HG03342 (cell line): Measurements from ENCODE around the gene FKBP5.
"Not testable (repeated sequence)": the region's sequence is repeated elsewhere in the genome, so short reads cannot be mapped to it uniquely, and the experiment has no call there.

Source experiments
- ATAC-seq: cut with Tn5 transposase; IDR thresholded peaks from one replicate; pipeline ENCODE4 v1.9.1; 2021; ENCODE audit warnings: mild to moderate bottlenecking, moderate library complexity; ENCODE audit not compliant: unreplicated experiment

FKBP5 gene

DNA sequence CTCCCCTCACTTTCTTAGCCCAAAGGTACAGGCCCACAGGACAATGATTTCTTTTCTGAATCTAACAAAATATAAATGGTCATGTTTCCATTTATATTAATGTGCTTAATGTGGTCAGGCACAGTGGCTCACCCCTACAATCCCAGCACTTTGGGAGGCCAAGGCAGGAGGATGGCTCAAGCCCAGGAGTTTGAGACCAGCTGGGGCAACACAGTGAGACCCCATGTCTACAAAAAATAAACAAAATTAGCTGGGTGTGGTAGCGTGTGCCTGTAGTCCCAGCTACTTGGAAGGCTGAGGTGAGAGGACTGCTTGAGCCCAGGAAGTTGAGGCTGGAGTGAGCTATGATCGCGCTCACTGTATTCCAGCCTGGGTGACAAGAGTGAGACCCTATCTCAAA is 98.8 kb downstream of the FKBP5 start:
- ATAC-seq, result no peak

DNA sequence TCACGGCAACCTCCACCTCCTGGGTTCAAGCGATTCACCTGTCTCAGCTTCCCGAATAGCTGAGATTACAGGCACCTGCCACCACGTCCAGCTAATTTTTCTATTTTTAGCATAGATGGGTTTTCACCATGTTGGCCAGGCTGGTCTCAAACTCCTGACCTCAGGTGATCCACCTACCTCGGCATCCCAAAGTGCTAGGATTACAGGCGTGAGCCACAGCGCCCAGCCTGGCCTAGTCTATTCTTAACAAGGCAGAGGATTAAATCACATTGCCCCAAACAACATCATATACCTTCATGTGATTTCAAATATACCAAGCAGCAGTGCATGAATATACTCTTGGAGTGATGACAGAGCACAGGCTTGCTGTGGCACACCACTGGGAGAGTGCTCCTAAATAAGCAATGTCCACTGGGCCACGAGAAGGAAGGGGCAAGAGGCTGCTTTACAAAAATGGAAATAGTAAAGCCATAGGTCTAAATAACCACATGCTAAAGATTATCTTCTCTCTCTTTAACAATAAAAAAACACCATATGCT is 99.4 kb downstream of the FKBP5 start:
- no peak for ATAC-seq

DNA sequence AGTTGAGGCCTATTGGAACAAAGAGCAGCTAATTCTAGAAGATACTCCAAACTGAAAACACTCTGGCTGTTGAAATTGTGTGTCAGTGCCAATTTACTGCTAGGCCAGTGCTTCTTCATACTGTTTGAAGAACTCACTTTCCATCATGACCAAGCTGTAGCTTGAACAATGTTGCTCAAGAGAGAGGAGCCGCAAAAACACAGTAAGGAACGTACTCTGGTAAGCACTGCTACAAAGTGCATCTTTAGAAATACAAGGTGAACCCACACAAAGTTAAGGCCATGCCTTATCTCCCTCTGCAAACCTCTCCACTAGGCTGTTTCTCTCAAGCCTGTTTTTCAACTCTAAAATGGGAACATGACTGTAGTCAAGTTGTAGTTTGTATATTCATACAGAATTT is 101.5 kb downstream of the FKBP5 start:
- ATAC-seq, result no peak

- no peak for ATAC-seq
These were observed 102.2 kb downstream of the FKBP5 start for GRCh38 chr6:35586542-35586941.

DNA sequence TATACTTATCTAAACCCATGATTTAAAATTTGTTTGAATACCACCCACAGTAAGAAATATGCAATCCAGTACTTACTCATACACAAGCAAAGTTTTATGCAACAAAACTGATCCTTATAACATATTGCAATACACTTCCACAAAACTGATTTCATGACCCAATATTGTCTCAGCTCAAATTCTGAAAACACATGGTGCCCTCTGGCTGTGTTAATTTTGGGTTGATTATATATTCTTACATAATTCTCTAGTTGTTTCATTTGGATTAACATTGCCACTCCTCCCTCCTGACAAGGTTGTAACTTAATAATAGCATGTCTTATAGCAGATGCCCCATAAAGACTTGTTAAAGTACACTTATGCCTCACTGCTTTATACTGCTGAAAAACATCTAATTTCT is 103.1 kb downstream of the FKBP5 start:
- ATAC-seq, result no peak

- ATAC-seq, result no peak
These were observed 104.6 kb downstream of the FKBP5 start for GRCh38 chr6:35583893-35584688.

DNA sequence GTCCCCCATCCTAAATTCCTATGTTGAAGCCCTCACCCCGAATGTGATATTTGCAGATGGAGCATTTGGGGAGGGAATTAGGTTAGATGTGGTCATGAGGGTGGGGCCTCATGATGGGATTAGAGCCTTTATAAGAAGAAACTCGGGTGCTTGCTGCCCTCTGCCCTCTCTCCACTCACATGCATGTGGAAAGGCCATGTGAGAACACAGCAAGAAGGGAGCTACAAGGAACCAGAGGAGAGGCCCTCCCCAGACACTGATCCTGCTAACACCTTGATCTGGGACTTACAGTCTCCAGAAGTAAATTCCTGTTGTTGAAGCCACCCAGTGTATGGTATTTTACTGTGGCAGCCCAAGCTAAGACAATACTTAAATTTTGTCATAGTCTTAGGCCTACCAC is 106.4 kb downstream of the FKBP5 start:
- ATAC-seq, result no peak

DNA sequence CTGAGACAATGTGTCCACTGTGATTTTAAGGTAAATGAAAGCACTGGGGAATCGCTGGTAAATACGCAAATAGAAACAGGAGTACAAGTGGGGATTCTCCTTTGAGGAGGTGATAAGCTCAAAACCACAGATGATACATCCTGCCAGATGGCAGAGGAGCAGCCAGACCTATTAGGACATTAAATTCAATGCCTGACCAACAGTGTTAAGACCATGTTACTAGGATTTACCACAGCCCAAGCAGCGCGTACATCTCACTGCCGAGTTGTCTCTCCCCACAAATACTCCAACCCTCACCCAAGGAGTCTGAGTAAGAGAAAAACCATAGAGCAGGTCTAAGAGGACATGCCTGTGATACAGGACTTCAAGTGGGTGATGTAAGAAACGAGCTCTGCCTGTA is 107.1 kb downstream of the FKBP5 start:
- ATAC-seq, result no peak

DNA sequence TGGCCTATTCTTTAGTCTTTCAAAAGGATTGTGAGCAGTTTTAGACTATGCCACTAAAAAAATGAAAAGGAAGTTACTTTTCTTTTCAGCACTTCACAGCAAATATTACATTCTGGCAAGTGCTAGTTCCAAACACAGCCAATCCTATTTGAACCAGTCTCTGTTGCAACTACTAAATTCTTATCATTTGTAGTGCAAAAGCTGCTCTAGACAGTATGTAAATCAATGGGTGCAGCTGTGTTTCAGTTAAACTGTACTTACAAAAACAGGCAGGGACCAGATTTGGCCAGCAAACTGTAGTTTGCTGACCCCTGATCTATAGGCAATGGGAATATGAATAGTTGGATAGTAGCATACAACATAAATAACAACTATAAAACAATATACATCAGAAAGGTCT is 107.9 kb downstream of the FKBP5 start:
- ATAC-seq, result no peak

DNA sequence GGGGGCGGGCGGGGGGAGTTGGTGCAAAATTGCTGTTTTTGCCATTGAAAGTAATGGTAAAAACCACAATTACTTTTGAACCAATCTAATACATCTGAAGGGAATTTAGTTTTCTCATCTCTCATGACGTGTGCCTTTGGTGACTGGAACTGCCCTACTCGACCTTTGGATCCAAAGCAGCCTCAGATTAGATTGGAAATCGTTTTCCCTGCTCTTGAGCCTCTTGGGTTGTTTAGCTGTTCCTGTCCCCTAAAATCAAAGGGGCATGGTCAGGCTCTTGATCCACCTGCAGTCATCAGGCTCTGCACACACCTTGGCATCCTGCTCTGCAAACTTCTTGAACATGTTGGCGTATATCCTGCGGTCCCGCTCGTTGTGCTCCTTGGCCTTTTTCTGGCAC is 112.0 kb downstream of the FKBP5 start:
- no peak for ATAC-seq

GRCh38 chr6:35573495-35574110 is 115.1 kb downstream of the FKBP5 start:
- no peak for ATAC-seq

DNA sequence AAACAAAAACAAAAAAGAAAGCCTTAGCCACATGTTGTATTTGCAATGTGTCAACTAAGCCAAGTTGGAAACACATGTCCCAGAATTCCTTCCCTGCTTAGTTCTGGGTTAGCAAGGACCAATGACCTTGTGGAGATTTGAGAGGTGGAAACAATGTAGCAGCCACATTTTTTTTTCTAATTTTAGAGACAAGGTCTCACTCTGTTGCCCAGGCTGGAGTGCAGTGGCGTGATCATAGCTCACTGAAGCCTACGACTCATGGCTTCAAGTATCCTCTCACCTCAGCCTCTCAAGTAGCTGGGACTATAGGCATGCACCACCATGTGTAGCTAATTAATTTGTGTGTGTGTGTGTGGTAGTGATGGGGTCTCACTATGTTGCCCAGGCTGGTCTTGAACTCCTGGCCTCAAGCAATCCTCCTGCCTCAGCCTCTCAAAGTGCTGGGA is 117.8 kb downstream of the FKBP5 start:
- ATAC-seq, result not testable (repeated sequence)

GRCh38 chr6:35569011-35569461 is 119.7 kb downstream of the FKBP5 start:
- no peak for ATAC-seq

DNA sequence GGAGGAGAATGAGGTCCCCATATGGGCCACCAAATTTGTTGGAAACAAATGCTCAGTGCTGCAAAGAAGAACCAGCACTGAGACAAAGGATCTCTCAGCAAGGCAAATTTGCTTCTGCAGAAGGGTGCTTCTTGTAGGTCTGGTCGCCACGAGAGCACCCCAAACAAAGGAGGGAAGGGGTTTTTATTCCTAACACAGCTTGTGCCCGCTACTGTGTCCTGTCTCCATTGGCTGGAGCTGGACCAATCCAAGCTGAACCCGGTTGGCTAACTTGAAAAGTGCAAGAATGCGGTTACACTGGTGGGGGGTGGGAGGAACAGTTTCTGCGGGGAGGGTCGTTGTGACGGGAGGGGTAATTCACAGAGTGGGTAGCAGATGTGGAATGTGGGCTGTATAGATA is 121.9 kb downstream of the FKBP5 start:
- ATAC-seq, result no peak

DNA sequence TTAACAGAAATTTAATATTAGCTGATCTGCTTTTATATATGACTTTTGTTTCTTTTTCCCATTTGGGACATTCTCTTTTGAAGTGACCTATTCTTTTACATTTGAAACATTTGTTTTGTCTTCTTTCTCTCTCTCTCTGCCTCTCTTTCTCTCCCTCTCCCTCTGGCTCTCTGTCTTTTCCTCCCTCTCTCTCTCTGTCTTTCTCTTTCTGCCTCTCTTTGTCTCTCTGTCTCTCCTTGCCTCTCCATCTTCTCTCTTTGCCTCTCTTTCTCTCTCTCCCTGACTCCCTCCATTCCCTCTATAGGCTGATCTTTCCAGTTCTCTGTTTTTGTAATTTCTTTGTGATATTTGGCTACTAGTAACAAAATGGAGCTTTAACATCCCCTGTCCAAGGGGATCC is 124.0 kb downstream of the FKBP5 start:
- ATAC-seq, result no peak

- ATAC-seq, result no peak
These were observed 126.7 kb downstream of the FKBP5 start for GRCh38 chr6:35562060-35562459.

- ATAC-seq, result no peak
These were observed 127.6 kb downstream of the FKBP5 start for GRCh38 chr6:35561113-35561512.

DNA sequence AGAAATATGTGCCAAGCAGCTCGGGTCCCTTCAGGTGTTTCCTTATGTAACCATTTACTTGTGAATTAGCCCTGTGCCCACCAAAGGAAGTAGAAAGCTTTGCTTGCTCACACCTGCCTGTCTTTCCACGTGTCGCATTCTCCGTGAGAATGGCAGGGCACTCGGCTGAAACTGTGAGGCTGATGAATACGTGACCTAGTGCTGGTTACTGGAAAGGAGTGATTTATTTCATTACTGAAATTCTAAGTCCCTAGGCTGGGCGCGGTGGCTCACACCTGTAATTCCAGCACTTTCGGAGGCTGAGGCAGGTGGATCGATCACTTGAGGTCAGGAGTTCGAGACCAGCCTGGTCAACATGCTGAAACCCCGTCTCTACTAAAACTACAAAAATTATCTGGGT is 130.1 kb downstream of the FKBP5 start:
- no peak for ATAC-seq

DNA sequence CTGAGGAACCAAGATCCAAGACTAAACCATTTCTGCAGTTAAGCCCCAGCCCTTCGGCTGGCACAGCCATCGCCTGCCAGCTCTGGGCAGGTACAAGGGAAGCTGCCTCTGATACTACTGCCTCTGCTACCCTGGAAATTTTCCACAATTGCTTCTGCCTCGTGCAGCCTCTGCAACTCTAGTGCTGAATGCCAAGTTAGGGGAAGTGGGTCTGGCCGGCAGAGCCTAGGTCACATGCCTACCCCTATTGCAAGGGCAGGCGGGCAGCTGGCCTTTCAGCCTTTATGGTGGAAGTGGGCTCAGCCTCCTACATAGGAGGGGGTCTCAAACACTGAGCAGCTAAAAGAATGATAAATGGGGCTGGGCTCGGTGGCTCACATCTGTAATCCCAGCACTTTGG is 131.5 kb downstream of the FKBP5 start:
- ATAC-seq, result no peak

DNA sequence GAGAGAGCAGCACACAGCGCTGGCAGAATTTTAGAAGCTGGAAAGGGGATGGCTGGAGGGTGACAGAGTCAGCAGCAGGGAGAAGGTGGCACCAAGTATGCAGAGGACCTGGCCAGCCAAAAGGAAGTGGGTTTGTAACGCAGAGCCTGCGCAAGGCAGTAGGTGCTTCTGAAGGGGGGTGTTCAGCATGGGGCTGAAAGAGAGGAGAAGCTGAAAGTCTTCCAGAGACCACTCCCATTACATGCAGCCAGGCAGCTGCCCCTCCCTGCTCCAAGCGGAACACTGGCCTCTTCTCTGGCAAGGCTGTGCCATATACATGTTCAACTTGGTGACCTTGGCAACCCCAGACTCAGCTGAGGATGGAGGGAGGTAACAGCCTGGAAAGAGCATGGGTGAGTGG is 133.9 kb downstream of the FKBP5 start:
- ATAC-seq, result no peak

DNA sequence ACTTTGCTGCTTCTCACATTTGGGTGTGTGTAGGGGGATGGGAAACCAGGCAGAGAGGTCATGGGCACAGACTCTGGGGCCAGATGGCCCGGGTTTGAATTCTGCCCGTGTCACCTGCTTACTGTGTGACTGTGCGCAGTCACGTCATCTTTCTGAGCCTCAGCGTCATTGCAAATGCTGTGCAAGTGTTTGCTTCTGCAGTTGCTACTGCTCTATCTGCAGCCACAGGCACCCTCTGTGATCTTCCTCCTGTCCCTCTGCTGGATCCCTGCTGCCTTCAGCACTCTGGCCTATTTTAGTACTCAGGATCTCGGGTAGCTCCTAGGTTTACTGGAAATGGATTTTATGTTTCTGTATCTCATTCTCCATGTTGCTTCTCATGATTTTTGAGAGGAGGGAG is 135.4 kb downstream of the FKBP5 start:
- no peak for ATAC-seq

GRCh38 chr6:35552285-35552917 is 136.3 kb downstream of the FKBP5 start:
- no peak for ATAC-seq
